Mesendoderm (in vitro differentiated cells): Measurements from ENCODE around the gene TEX261.

Experiments
- DNase-seq: peaks from one replicate; pipeline ENCODE4 v3.0.0; 2013
- H2AK5ac ChIP-seq: 2 replicates; pipeline ENCODE4 v1.6.1; 2013; ENCODE audit warnings: low read length, inconsistent platforms
- H2BK120ac ChIP-seq: 2 replicates; pipeline ENCODE4 v1.6.1; 2013; ENCODE audit warnings: low read depth, mild to moderate bottlenecking, low read length, moderate library complexity, mixed read lengths
- H2BK15ac ChIP-seq: replicated peaks from 2 replicates; pipeline ENCODE4 v1.6.1; 2013; ENCODE audit warnings: low read depth, mild to moderate bottlenecking, moderate library complexity
- H2BK5ac ChIP-seq: 2 replicates; pipeline ENCODE4 v1.6.1; 2013; ENCODE audit warnings: low read length, inconsistent platforms
- H3K18ac ChIP-seq: 2 replicates; pipeline ENCODE4 v1.6.1; 2013; ENCODE audit warnings: mild to moderate bottlenecking, low read length, mixed read lengths
- H3K23ac ChIP-seq: one replicate; pipeline ENCODE4 v1.6.1; 2013; ENCODE audit warnings: low read length
- H3K27ac ChIP-seq: 2 replicates; pipeline ENCODE4 v1.5.1; 2013; ENCODE audit warnings: low read depth, mild to moderate bottlenecking, inconsistent platforms, low read length, moderate library complexity
- H3K27me3 ChIP-seq: 2 replicates; pipeline ENCODE4 v1.6.1; 2013; ENCODE audit warnings: low read length, control low read depth, mild to moderate bottlenecking, inconsistent platforms; ENCODE audit not compliant: insufficient read depth, poor library complexity
- H3K36me3 ChIP-seq: 2 replicates; pipeline ENCODE4 v1.6.1; 2013; ENCODE audit warnings: low read length, inconsistent platforms; ENCODE audit not compliant: control insufficient read depth, insufficient read depth
- H3K4ac ChIP-seq: one replicate; pipeline ENCODE4 v1.6.1; 2013; ENCODE audit warnings: low read depth, mild to moderate bottlenecking, low read length, moderate library complexity
- H3K4me1 ChIP-seq: 2 replicates; pipeline ENCODE4 v1.6.1; 2013; ENCODE audit warnings: low read depth, low read length, inconsistent platforms; ENCODE audit not compliant: control insufficient read depth
- H3K4me2 ChIP-seq: 2 replicates; pipeline ENCODE4 v1.6.1; 2013; ENCODE audit warnings: low read length
- H3K4me3 ChIP-seq: 2 replicates; pipeline ENCODE4 v1.5.1; 2013; ENCODE audit warnings: mild to moderate bottlenecking, low read length
- H3K56ac ChIP-seq: one replicate; pipeline ENCODE4 v1.6.1; 2013; ENCODE audit warnings: low read length
- H3K79me1 ChIP-seq: 2 replicates; pipeline ENCODE4 v1.6.1; 2013; ENCODE audit warnings: low read length, inconsistent platforms
- H3K79me2 ChIP-seq: 2 replicates; pipeline ENCODE4 v1.6.1; 2013; ENCODE audit warnings: mild to moderate bottlenecking, low read length; ENCODE audit not compliant: control insufficient read depth, insufficient read depth
- H3K9ac ChIP-seq: 2 replicates; pipeline ENCODE4 v1.6.1; 2013; ENCODE audit warnings: low read length, inconsistent platforms
- H4K5ac ChIP-seq: one replicate; pipeline ENCODE4 v1.6.1; 2013; ENCODE audit warnings: low read length
- H4K8ac ChIP-seq: one replicate; pipeline ENCODE4 v1.6.1; 2013; ENCODE audit warnings: low read depth, mild to moderate bottlenecking, control low read depth, low read length, moderate library complexity
- WGBS: extraction: QIAGEN DNeasy Blood & Tissue Kit; methylation state at CpG from one replicate; pipeline ENCODE4 v1.1.7; 2013; ENCODE audit warnings: low lambda C conversion rate, missing lambda C conversion rate; ENCODE audit not compliant: insufficient coverage; ENCODE audit errors: extremely low coverage; 5-methylcytosine and 5-hydroxymethylcytosine counted together

Gene TEX261

GRCh38 chr2:71006323-71006722, 11.7 kb upstream of the TEX261 start:
- no peak overlapping the region for H3K23ac ChIP-seq
- H2BK120ac ChIP-seq = no peak overlapping the region
- H4K8ac ChIP-seq = no peak overlapping the region
- no CpG with 5 or more reads among the region's 2 CpGs for WGBS
- H3K79me1 ChIP-seq = no peaks in the 10 kb centered on the region
- no peak overlapping the region for H3K18ac ChIP-seq
- H3K79me2 ChIP-seq = no peaks in the 10 kb centered on the region
- H3K27me3 ChIP-seq = no peaks in the 10 kb centered on the region
- no peaks in the 10 kb centered on the region for H3K4me1 ChIP-seq
- H2BK5ac ChIP-seq = no peak overlapping the region
- H2AK5ac ChIP-seq = no peak overlapping the region
- no peaks in the 10 kb centered on the region for H3K36me3 ChIP-seq
- DNase-seq = no peak
- no peak overlapping the region for H4K5ac ChIP-seq
- H3K4me2 ChIP-seq = no peak overlapping the region
- no peak overlapping the region for H3K56ac ChIP-seq
- H3K27ac ChIP-seq = no peak overlapping the region
- H3K9ac ChIP-seq = no peak overlapping the region
- H3K4me3 ChIP-seq = no peak overlapping the region
- no peak overlapping the region for H3K4ac ChIP-seq
- H2BK15ac ChIP-seq = no peak overlapping the region

DNA sequence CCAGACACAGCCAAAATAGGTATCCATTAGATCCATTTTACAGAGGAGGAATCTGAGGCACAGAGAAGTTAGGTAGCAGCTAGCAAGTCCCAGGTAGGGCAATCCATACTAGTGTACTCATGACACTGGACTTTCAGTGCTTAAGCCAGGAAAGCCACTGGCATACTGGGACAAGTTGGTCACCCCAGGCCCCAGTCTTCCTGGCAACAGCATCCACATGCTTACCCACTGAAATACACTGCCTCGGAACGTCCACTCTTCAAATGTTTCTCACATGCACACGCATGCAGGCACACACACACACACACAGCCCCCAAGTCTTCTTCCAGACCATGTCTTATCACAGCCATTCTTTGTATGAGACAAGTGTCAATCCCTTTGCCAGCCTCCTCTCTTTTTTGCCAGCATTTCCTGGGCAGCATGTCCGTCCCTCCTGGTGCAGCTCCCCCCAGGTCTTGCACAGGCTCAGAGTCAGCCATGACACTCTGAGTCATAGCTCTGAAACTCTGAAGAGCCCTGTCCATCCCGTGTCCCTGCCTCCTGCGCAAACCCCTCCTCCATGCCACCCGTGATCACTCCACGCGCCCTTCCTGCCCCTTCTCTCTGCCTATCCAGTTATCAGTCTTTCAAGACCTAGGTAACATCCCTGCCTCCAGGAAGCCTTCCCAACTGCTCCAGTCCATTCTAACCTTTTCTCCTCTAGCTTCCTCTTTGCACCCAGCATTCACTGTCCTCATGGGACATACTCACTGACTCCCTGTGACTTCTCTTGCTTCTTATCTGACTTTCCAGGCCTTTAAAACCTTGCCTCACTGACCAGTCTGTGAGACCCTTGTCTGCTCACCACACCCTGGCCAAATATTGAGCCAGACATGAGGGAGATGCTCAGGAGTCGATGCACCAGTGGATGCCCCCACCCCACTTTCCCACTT, 10.9 kb upstream of the TEX261 start:
- no peak overlapping the region for H3K4me3 ChIP-seq
- H3K23ac ChIP-seq = no peak overlapping the region
- no peak overlapping the region for H2AK5ac ChIP-seq
- no peak overlapping the region for H2BK5ac ChIP-seq
- no peak overlapping the region for H3K4me2 ChIP-seq
- no peaks in the 10 kb centered on the region for H3K27me3 ChIP-seq
- no peak overlapping the region for H4K8ac ChIP-seq
- H4K5ac ChIP-seq = no peak overlapping the region
- no peaks in the 10 kb centered on the region for H3K79me2 ChIP-seq
- no peak overlapping the region for H3K4ac ChIP-seq
- H3K9ac ChIP-seq = no peak overlapping the region
- no peak overlapping the region for H2BK15ac ChIP-seq
- H3K18ac ChIP-seq = no peak overlapping the region
- no peaks in the 10 kb centered on the region for H3K4me1 ChIP-seq
- no peak overlapping the region for H2BK120ac ChIP-seq
- no peak overlapping the region for H3K56ac ChIP-seq
- H3K36me3 ChIP-seq = no peaks in the 10 kb centered on the region
- no peak for DNase-seq
- H3K27ac ChIP-seq = no peak overlapping the region
- no peaks in the 10 kb centered on the region for H3K79me1 ChIP-seq
- no CpG with 5 or more reads among the region's 10 CpGs for WGBS

DNA sequence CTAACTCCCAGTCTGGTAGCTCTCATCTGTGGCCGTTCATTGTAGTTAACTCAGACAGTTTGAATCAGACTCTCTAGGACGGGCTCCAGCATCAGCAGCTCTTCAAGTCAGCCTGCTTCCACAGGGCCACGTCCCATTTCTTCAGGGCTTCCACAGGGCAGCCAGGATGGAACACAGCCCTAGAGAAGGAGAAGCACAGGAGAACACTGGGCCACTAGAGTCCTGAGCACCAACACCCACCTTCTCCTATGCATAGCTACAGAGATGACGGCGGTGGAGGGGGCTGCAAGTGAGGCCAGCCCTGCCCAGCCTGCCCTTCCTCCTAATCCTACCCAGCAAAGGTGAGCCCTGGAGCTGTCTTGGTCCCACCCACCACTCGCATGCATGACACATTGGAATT, 10.2 kb upstream of the TEX261 start:
- no peak for DNase-seq
- H3K27ac ChIP-seq = no peak overlapping the region
- H2AK5ac ChIP-seq = no peak overlapping the region
- H3K36me3 ChIP-seq = no peaks in the 10 kb centered on the region
- WGBS = no CpG with 5 or more reads among the region's 6 CpGs
- no peak overlapping the region for H3K4me2 ChIP-seq
- no peak overlapping the region for H3K23ac ChIP-seq
- H2BK5ac ChIP-seq = no peak overlapping the region
- no peak overlapping the region for H4K5ac ChIP-seq
- no peak overlapping the region for H3K56ac ChIP-seq
- no peak overlapping the region for H3K18ac ChIP-seq
- H3K79me2 ChIP-seq = no peaks in the 10 kb centered on the region
- no peak overlapping the region for H3K4ac ChIP-seq
- H3K4me1 ChIP-seq = no peaks in the 10 kb centered on the region
- H4K8ac ChIP-seq = no peak overlapping the region
- H2BK120ac ChIP-seq = no peak overlapping the region
- no peak overlapping the region for H2BK15ac ChIP-seq
- H3K79me1 ChIP-seq = no peaks in the 10 kb centered on the region
- no peak overlapping the region for H3K9ac ChIP-seq
- H3K27me3 ChIP-seq = no peaks in the 10 kb centered on the region
- no peak overlapping the region for H3K4me3 ChIP-seq

GRCh38 chr2:71003966-71004755, 9.5 kb upstream of the TEX261 start:
- no peaks in the 10 kb centered on the region for H3K79me2 ChIP-seq
- no peak overlapping the region for H3K4me2 ChIP-seq
- no peaks in the 10 kb centered on the region for H3K36me3 ChIP-seq
- H2AK5ac ChIP-seq = no peak overlapping the region
- no peaks in the 10 kb centered on the region for H3K79me1 ChIP-seq
- no peak overlapping the region for H2BK15ac ChIP-seq
- H2BK120ac ChIP-seq = no peak overlapping the region
- H3K56ac ChIP-seq = no peak overlapping the region
- H3K27me3 ChIP-seq = no peaks in the 10 kb centered on the region
- no peak overlapping the region for H3K27ac ChIP-seq
- no peaks in the 10 kb centered on the region for H3K4me1 ChIP-seq
- H3K18ac ChIP-seq = no peak overlapping the region
- no peak overlapping the region for H3K4ac ChIP-seq
- no peak overlapping the region for H3K23ac ChIP-seq
- no peak overlapping the region for H4K5ac ChIP-seq
- H3K9ac ChIP-seq = no peak overlapping the region
- no peak overlapping the region for H2BK5ac ChIP-seq
- H3K4me3 ChIP-seq = no peak overlapping the region
- no CpG with 5 or more reads among the region's 11 CpGs for WGBS
- no peak overlapping the region for H4K8ac ChIP-seq
- DNase-seq = no peak

GRCh38 chr2:71003396-71003795, 8.7 kb upstream of the TEX261 start:
- H3K23ac ChIP-seq = no peak overlapping the region
- no peak overlapping the region for H4K5ac ChIP-seq
- H3K27ac ChIP-seq = no peak overlapping the region
- H3K4me2 ChIP-seq = no peak overlapping the region
- no peaks in the 10 kb centered on the region for H3K79me1 ChIP-seq
- no peak overlapping the region for H3K18ac ChIP-seq
- no peak overlapping the region for H2BK5ac ChIP-seq
- no peak overlapping the region for H2BK120ac ChIP-seq
- no peak overlapping the region for H4K8ac ChIP-seq
- H3K27me3 ChIP-seq = no peaks in the 10 kb centered on the region
- H3K79me2 ChIP-seq = no peaks in the 10 kb centered on the region
- H2AK5ac ChIP-seq = no peak overlapping the region
- no peak for DNase-seq
- no peak overlapping the region for H3K4me3 ChIP-seq
- H2BK15ac ChIP-seq = no peak overlapping the region
- H3K4ac ChIP-seq = no peak overlapping the region
- H3K56ac ChIP-seq = no peak overlapping the region
- H3K4me1 ChIP-seq = no peaks in the 10 kb centered on the region
- WGBS = no CpG with 5 or more reads among the region's 6 CpGs
- H3K36me3 ChIP-seq = no peaks in the 10 kb centered on the region
- no peak overlapping the region for H3K9ac ChIP-seq
